Keratinocyte (primary cell): Measurements from ENCODE around the gene SPSB2. TPM values are rescaled to one million over a fixed set of nuclear protein-coding genes. Genes with fewer than 3 reads are reported as not detected.

Experiments
- DNase-seq: peaks from one replicate; pipeline ENCODE4 v3.0.0-alpha.2; 2011; ENCODE audit warnings: low read depth, missing footprints, low spot score
- FAIRE-seq: peaks from 2 replicates; lab custom pipeline; 2011; peaks lifted over from hg19 to GRCh38; lab: Jason Lieb, UNC
- H2AFZ ChIP-seq: 2 replicates; pipeline ENCODE4 v1.6.0; 2012; ENCODE audit warnings: low read length, control low read depth, inconsistent platforms; ENCODE audit not compliant: control insufficient read depth
- H3K27ac ChIP-seq: 2 replicates; pipeline ENCODE4 v1.5.1; 2011; ENCODE audit warnings: low read length; ENCODE audit not compliant: control insufficient read depth, insufficient read depth
- H3K27me3 ChIP-seq: 3 replicates; pipeline ENCODE4 v1.6.0; 2011; ENCODE audit warnings: low read length; ENCODE audit not compliant: control insufficient read depth, insufficient read depth; ENCODE audit errors: extremely low read depth
- H3K36me3 ChIP-seq, 2 experiments: 2 replicates in 1 of 2; 3 replicates in 1 of 2; pipeline ENCODE4 v1.5.1; 2011; ENCODE audit warnings: low read length in 2 of 2, mild to moderate bottlenecking in 1 of 2; ENCODE audit not compliant: control insufficient read depth in 2 of 2, insufficient read depth in 2 of 2; ENCODE audit errors: extremely low read depth in 1 of 2
- H3K4me1 ChIP-seq: 3 replicates; pipeline ENCODE4 v1.5.1; 2011; ENCODE audit warnings: low read length; ENCODE audit not compliant: control insufficient read depth, insufficient read depth; ENCODE audit errors: extremely low read depth
- H3K4me2 ChIP-seq: 3 replicates; pipeline ENCODE4 v1.6.0; 2011; ENCODE audit warnings: low read depth, low read length; ENCODE audit not compliant: control insufficient read depth, insufficient read depth; ENCODE audit errors: extremely low read depth
- H3K4me3 ChIP-seq, 3 experiments: fragments of 200-600 bp in 1 of 3; sonication (generic) in 1 of 3; 2 replicates in 2 of 3; 3 replicates in 1 of 3; pipeline ENCODE4 v1.5.1; 2011 to 2016; ENCODE audit warnings: low read length in 3 of 3, mild to moderate bottlenecking in 3 of 3, control low read depth in 2 of 3, inconsistent platforms in 1 of 3, low read depth in 1 of 3, mixed read lengths in 1 of 3, mixed run types in 1 of 3, moderate library complexity in 1 of 3; ENCODE audit not compliant: control insufficient read depth in 2 of 3, insufficient read depth in 2 of 3; ENCODE audit errors: extremely low read depth in 1 of 3
- H3K79me2 ChIP-seq: 2 replicates; pipeline ENCODE4 v1.6.0; 2012; ENCODE audit warnings: low read length; ENCODE audit not compliant: control insufficient read depth, insufficient read depth
- H3K9ac ChIP-seq: 3 replicates; pipeline ENCODE4 v1.6.0; 2011; ENCODE audit warnings: low read length; ENCODE audit not compliant: control insufficient read depth, insufficient read depth; ENCODE audit errors: extremely low read depth
- H3K9me1 ChIP-seq: 3 replicates; pipeline ENCODE4 v1.6.0; 2011; ENCODE audit warnings: low read length; ENCODE audit not compliant: control insufficient read depth, insufficient read depth; ENCODE audit errors: extremely low read depth
- H3K9me3 ChIP-seq: 2 replicates; pipeline ENCODE4 v1.5.1; 2012; ENCODE audit warnings: low read depth, low read length; ENCODE audit not compliant: control insufficient read depth
- H4K20me1 ChIP-seq: 3 replicates; pipeline ENCODE4 v1.6.0; 2011; ENCODE audit warnings: low read length; ENCODE audit not compliant: control insufficient read depth, insufficient read depth; ENCODE audit errors: extremely low read depth
- CTCF ChIP-seq, 3 experiments: IDR thresholded peaks in 1 of 3; conservative IDR thresholded peaks in 1 of 3; optimal IDR thresholded peaks in 1 of 3; 2 replicates in 2 of 3; 3 replicates in 1 of 3; pipeline versions ENCODE3 to v1.5.1; 2011; ENCODE audit warnings: low read length in 3 of 3, mild to moderate bottlenecking in 3 of 3, moderate library complexity in 2 of 3, control low read depth in 1 of 3, inconsistent platforms in 1 of 3; ENCODE audit not compliant: insufficient read depth in 2 of 3; ENCODE audit errors: extremely low read depth in 1 of 3
- EZH2 ChIP-seq: IDR thresholded peaks from one replicate; pipeline ENCODE4 v1.6.1; 2012; ENCODE audit warnings: inconsistent platforms, mild to moderate bottlenecking, low read length, moderate library complexity
- dilution Hi-C: fragments of 300-500 bp; cut with MboI; formaldehyde crosslinking; loops from one replicate; pipeline ENCODE4 v1.7.0; 2020; ENCODE audit warnings: low sequenced_read_pairs; ENCODE audit not compliant: extremely low pct_ligation_motif_present
- polyA plus RNA-seq, 5 experiments: library from polyadenylated mRNA; depleted of rRNA in 3 of 5; stranded (reverse) in 3 of 5; stranded (forward) in 1 of 5; unstranded in 1 of 5; fragments of >200 nt; gene quantifications; 1 replicate in 1 of 5; 2 replicates in 3 of 5; 3 replicates in 1 of 5; pipeline versions ENCODE4 v1.2.1 to v1.2.3, GENCODE V29; 2011 to 2012; ENCODE audit warnings: missing spikeins in 2 of 5, low read depth in 1 of 5, low replicate concordance in 1 of 5

Gene SPSB2
- polyA plus RNA-seq, 1 donor (not counting 4 experiments of a cell fraction or from before 2014, with no cell fraction given): 4.9 TPM

GRCh38 chr12:6860116-6860515, 13.0 kb downstream of the SPSB2 start:
- FAIRE-seq (no peak), DNase-seq (no peak)
- Histone ChIP-seq H3K4me3 (no peak overlapping the region), H3K36me3 (peaks cover 59 to 66% of the 10 kb centered on the region in 2 experiments), H4K20me1 (no peaks in the 10 kb centered on the region), H3K27ac (no peak overlapping the region), H3K79me2 (peaks cover 7% of the 10 kb centered on the region), H3K9me1 (no peaks in the 10 kb centered on the region), H3K4me1 (no peaks in the 10 kb centered on the region), H3K4me2 (no peak overlapping the region), H3K9ac (no peak overlapping the region), H3K27me3 (no peaks in the 10 kb centered on the region), H2AFZ (no peak overlapping the region), H3K9me3 (no peaks in the 10 kb centered on the region)
- dilution Hi-C loops: no loop called here
- no peak for TF ChIP-seq CTCF (optimal IDR thresholded peaks at IDR 0.05 in 1 of 3, IDR thresholded peaks at IDR 0.05 in 1 of 3, conservative IDR thresholded peaks at IDR 0.05 in 1 of 3; ENCODE audit: extremely low read depth in 1 of 3, insufficient read depth in 2 of 3, low read length in 3 of 3)
- TF ChIP-seq EZH2: no peak

GRCh38 chr12:6858799-6859198, 14.3 kb downstream of the SPSB2 start:
- no peak for TF ChIP-seq CTCF (optimal IDR thresholded peaks at IDR 0.05 in 1 of 3, IDR thresholded peaks at IDR 0.05 in 1 of 3, conservative IDR thresholded peaks at IDR 0.05 in 1 of 3; ENCODE audit: extremely low read depth in 1 of 3, insufficient read depth in 2 of 3, low read length in 3 of 3)
- no peak for TF ChIP-seq EZH2
- Histone ChIP-seq H3K4me1 (peaks cover 2% of the 10 kb centered on the region), H3K27me3 (no peaks in the 10 kb centered on the region), H3K9ac (no peak overlapping the region), H3K36me3 (peaks cover 61 to 69% of the 10 kb centered on the region in 2 experiments), H3K9me1 (no peaks in the 10 kb centered on the region), H3K4me3 (no peak overlapping the region), H3K79me2 (peaks cover 20% of the 10 kb centered on the region), H4K20me1 (no peaks in the 10 kb centered on the region), H2AFZ (no peak overlapping the region), H3K9me3 (no peaks in the 10 kb centered on the region), H3K27ac (no peak overlapping the region), H3K4me2 (no peak overlapping the region)
- DNase-seq: no peak
- no peak for FAIRE-seq
- dilution Hi-C loops: no loop called here
